ENCODE measurements around the gene RAD54L2.

RAD54L2 gene

DNA sequence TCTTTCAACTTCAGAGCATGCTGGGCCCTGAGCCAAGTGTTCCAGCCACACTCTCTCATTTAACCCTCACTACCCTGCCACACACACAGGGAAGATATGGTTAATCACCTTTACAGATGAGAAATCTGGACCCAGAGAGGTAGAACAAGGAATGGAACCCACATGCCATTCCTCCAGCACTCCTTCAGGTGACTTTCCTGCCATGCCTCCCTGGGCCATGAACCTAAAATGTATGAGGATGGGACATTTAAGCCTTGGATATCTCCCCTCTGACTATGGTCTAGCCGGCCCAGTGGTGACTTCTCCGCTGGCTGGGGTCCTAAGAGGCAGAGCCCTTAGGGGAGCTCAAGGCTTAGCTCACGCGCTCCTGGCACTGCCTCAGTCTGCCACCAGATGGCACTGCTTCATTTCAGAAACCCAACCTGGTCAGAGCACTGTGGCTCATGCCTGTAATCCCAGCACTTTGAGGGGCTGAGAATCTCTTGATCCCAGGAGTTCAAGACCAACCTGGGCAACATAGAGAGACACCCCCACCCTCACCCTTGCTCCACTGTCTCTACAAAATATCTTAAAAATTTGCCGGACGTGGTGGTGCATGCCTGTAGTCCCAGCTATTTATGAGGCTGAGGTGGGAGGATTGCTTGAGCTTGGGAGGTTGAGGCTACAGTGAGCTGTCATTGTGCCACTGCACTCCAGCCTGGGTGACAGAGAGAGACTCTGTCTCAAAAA lies 36.5 kb upstream of the RAD54L2 start:
- Histone ChIP-seq H4K8ac (ENCODE audit: low read length) (peak overlapping the region; percentile 8), H2AK5ac (ENCODE audit: low read length, severe bottlenecking) (no peak overlapping the region), H3K9ac (ENCODE audit: low read length) (peak overlapping the region; percentile 16), H3K4me2 (ENCODE audit: low read length, poor library complexity, severe bottlenecking) (no peak overlapping the region), H2AFZ (ENCODE audit: low read depth, low read length) (peak overlapping the region; percentile 55), H3K4me3 (ENCODE audit: insufficient read depth in 1 of 2, low read depth in 1 of 2, low read length in 2 of 2) (no peak overlapping the region), H2BK5ac (ENCODE audit: low read depth, low read length, poor library complexity, severe bottlenecking) (no peak overlapping the region), H2BK15ac (ENCODE audit: low read depth, poor library complexity, severe bottlenecking) (no peak overlapping the region), H3K18ac (ENCODE audit: low read depth in 1 of 2, low read length in 2 of 2) (no peak overlapping the region), H3K27me3 (ENCODE audit: control insufficient read depth in 1 of 2, insufficient read depth in 1 of 2, low read length in 2 of 2) (peaks cover 0 to 1% of the 10 kb centered on the region in 2 experiments), H3K79me1 (replicated peaks; ENCODE audit: low read length, poor library complexity, severe bottlenecking) (no peaks in the 10 kb centered on the region), H3K9me3 (ENCODE audit: control insufficient read depth, low read length) (no peaks in the 10 kb centered on the region), H2BK12ac (ENCODE audit: low read length in 2 of 2) (no peak overlapping the region), H3K4me1 (ENCODE audit: control insufficient read depth, insufficient read depth, low read depth, low read length) (peaks cover 1% of the 10 kb centered on the region), H3K14ac (ENCODE audit: low read length in 2 of 2) (no peak overlapping the region), H3K36me3 (ENCODE audit: control insufficient read depth in 1 of 2, insufficient read depth in 2 of 2, low read depth in 1 of 2, low read length in 2 of 2) (no peaks in the 10 kb centered on the region), H4K91ac (ENCODE audit: low read length) (no peak overlapping the region), H3K27ac (ENCODE audit: low read length, poor library complexity, severe bottlenecking) (no peak overlapping the region), H2BK120ac (ENCODE audit: low read depth, low read length) (no peak overlapping the region), H3K23ac (ENCODE audit: low read length in 2 of 2) (no peak overlapping the region), H3K4ac (ENCODE audit: low read depth in 1 of 2, low read length in 2 of 2) (no peak overlapping the region)
- DNase-seq, result peak; percentile 77
- 7% methylated on average over 6 of the region's 6 CpGs for WGBS

DNA sequence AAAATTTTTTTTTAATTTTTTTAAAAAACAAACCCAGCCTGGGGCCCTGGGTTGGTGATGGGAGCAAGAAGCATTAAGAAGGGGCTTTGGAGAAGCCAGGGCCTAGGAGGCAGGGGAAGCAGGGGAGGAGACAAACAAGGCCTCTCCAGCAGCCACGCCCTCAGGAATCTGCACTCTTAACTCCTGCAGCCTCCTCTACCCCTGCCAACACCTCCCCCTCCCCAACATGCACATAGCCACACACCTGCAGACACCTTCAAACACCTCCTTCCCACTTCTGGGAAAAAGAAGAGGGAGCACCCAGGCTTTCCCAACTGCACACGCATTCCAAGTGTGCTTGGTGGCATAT lies 36.0 kb upstream of the RAD54L2 start:
- Histone ChIP-seq H3K9me3 (ENCODE audit: control insufficient read depth, low read length) (no peaks in the 10 kb centered on the region), H3K36me3 (ENCODE audit: control insufficient read depth in 1 of 2, insufficient read depth in 2 of 2, low read depth in 1 of 2, low read length in 2 of 2) (no peaks in the 10 kb centered on the region), H3K4me3 (ENCODE audit: insufficient read depth in 1 of 2, low read depth in 1 of 2, low read length in 2 of 2) (no peak overlapping the region), H3K27ac (ENCODE audit: low read length, poor library complexity, severe bottlenecking) (no peak overlapping the region), H3K18ac (ENCODE audit: low read depth in 1 of 2, low read length in 2 of 2) (no peak overlapping the region), H2BK120ac (ENCODE audit: low read depth, low read length) (no peak overlapping the region), H3K4me1 (ENCODE audit: control insufficient read depth, insufficient read depth, low read depth, low read length) (peaks cover 1% of the 10 kb centered on the region), H2AK5ac (ENCODE audit: low read length, severe bottlenecking) (no peak overlapping the region), H3K9ac (ENCODE audit: low read length) (no peak overlapping the region), H3K14ac (ENCODE audit: low read length in 2 of 2) (no peak overlapping the region), H3K79me1 (replicated peaks; ENCODE audit: low read length, poor library complexity, severe bottlenecking) (no peaks in the 10 kb centered on the region), H3K27me3 (ENCODE audit: control insufficient read depth in 1 of 2, insufficient read depth in 1 of 2, low read length in 2 of 2) (peaks cover 0 to 4% of the 10 kb centered on the region in 2 experiments), H3K4ac (ENCODE audit: low read depth in 1 of 2, low read length in 2 of 2) (no peak overlapping the region), H3K4me2 (ENCODE audit: low read length, poor library complexity, severe bottlenecking) (no peak overlapping the region), H2BK15ac (ENCODE audit: low read depth, poor library complexity, severe bottlenecking) (no peak overlapping the region), H4K8ac (ENCODE audit: low read length) (no peak overlapping the region), H2AFZ (ENCODE audit: low read depth, low read length) (no peak overlapping the region), H3K23ac (ENCODE audit: low read length in 2 of 2) (no peak overlapping the region), H2BK5ac (ENCODE audit: low read depth, low read length, poor library complexity, severe bottlenecking) (no peak overlapping the region), H2BK12ac (ENCODE audit: low read length in 2 of 2) (no peak overlapping the region), H4K91ac (ENCODE audit: low read length) (peak overlapping the region; percentile 41)
- DNase-seq, result no peak
- 19% methylated on average over 2 of the region's 2 CpGs for WGBS

DNA sequence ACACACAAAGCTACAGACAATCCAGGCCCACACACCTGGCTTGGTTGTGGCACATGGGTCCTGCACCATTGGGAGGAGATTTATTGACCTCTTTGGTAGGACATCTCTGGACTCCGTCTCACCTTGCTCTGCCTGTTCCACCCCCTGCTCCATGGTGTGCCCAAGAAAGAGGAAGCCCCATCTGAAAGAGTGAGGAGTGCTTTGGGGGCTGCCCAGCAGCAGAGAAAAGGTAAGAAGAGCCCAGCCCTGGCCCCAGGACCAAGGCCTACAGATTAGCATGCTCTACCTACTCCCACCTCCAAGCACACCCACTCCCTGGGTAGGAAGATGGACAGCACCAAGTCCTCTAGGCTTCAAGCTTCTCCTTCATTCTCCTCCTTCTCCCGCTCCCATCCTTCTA lies 35.5 kb upstream of the RAD54L2 start:
- no peak overlapping the region for H3K27ac ChIP-seq (ENCODE audit: low read length, poor library complexity, severe bottlenecking)
- H2BK5ac ChIP-seq (ENCODE audit: low read depth, low read length, poor library complexity, severe bottlenecking), result no peak overlapping the region
- no peak overlapping the region for H2BK12ac ChIP-seq (ENCODE audit: low read length in 2 of 2)
- H2AFZ ChIP-seq (ENCODE audit: low read depth, low read length), result peak overlapping the region; percentile 24
- H3K9ac ChIP-seq (ENCODE audit: low read length), result no peak overlapping the region
- peaks cover 1% of the 10 kb centered on the region for H3K4me1 ChIP-seq (ENCODE audit: control insufficient read depth, insufficient read depth, low read depth, low read length)
- 82% methylated on average over 2 of the region's 2 CpGs for WGBS
- H4K91ac ChIP-seq (ENCODE audit: low read length), result peak overlapping the region; percentile 41
- no peaks in the 10 kb centered on the region for H3K36me3 ChIP-seq (ENCODE audit: control insufficient read depth in 1 of 2, insufficient read depth in 2 of 2, low read depth in 1 of 2, low read length in 2 of 2)
- no peak overlapping the region for H3K4ac ChIP-seq (ENCODE audit: low read depth in 1 of 2, low read length in 2 of 2)
- H2BK15ac ChIP-seq (ENCODE audit: low read depth, poor library complexity, severe bottlenecking), result no peak overlapping the region
- peaks cover 0 to 4% of the 10 kb centered on the region in 2 experiments for H3K27me3 ChIP-seq (ENCODE audit: control insufficient read depth in 1 of 2, insufficient read depth in 1 of 2, low read length in 2 of 2)
- H3K9me3 ChIP-seq (ENCODE audit: control insufficient read depth, low read length), result no peaks in the 10 kb centered on the region
- no peak overlapping the region for H4K8ac ChIP-seq (ENCODE audit: low read length)
- H3K4me3 ChIP-seq (ENCODE audit: insufficient read depth in 1 of 2, low read depth in 1 of 2, low read length in 2 of 2), result no peak overlapping the region
- no peak overlapping the region for H3K18ac ChIP-seq (ENCODE audit: low read depth in 1 of 2, low read length in 2 of 2)
- no peak for DNase-seq
- no peak overlapping the region for H2AK5ac ChIP-seq (ENCODE audit: low read length, severe bottlenecking)
- H3K4me2 ChIP-seq (ENCODE audit: low read length, poor library complexity, severe bottlenecking), result no peak overlapping the region
- no peaks in the 10 kb centered on the region for H3K79me1 ChIP-seq (replicated peaks; ENCODE audit: low read length, poor library complexity, severe bottlenecking)
- H3K14ac ChIP-seq (ENCODE audit: low read length in 2 of 2), result no peak overlapping the region
- H2BK120ac ChIP-seq (ENCODE audit: low read depth, low read length), result no peak overlapping the region
- H3K23ac ChIP-seq (ENCODE audit: low read length in 2 of 2), result no peak overlapping the region

DNA sequence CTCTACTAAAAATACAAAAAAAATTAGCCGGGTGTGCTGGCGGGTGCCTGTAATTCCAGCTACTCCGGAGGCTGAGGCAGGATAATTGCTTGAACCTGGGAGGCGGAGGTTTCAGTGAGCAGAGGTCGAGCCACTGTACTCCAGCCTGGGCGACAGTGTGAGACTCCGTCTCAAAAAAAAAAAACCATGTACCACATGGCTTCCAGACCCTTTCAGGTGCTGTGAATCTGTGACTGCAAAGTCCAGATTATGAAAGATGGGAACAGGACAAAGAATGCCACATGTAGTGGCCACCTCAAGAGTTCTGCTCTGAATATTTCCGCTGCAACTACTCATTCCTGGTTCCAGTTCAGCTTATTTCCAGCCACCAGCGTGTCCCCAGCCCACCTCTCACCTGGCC lies 30.3 kb upstream of the RAD54L2 start:
- H3K18ac ChIP-seq (ENCODE audit: low read depth in 1 of 2, low read length in 2 of 2), result no peak overlapping the region
- H3K27me3 ChIP-seq (ENCODE audit: control insufficient read depth in 1 of 2, insufficient read depth in 1 of 2, low read length in 2 of 2), result peaks cover 0 to 11% of the 10 kb centered on the region in 2 experiments
- no peak overlapping the region for H2BK5ac ChIP-seq (ENCODE audit: low read depth, low read length, poor library complexity, severe bottlenecking)
- H3K36me3 ChIP-seq (ENCODE audit: control insufficient read depth in 1 of 2, insufficient read depth in 2 of 2, low read depth in 1 of 2, low read length in 2 of 2), result no peaks in the 10 kb centered on the region
- no peak overlapping the region for H3K9ac ChIP-seq (ENCODE audit: low read length)
- no peak overlapping the region for H2AFZ ChIP-seq (ENCODE audit: low read depth, low read length)
- H3K27ac ChIP-seq (ENCODE audit: low read length, poor library complexity, severe bottlenecking), result no peak overlapping the region
- no peak for DNase-seq
- H3K4me3 ChIP-seq (ENCODE audit: insufficient read depth in 1 of 2, low read depth in 1 of 2, low read length in 2 of 2), result no peak overlapping the region
- no peak overlapping the region for H2AK5ac ChIP-seq (ENCODE audit: low read length, severe bottlenecking)
- no peak overlapping the region for H3K4me2 ChIP-seq (ENCODE audit: low read length, poor library complexity, severe bottlenecking)
- no peak overlapping the region for H3K23ac ChIP-seq (ENCODE audit: low read length in 2 of 2)
- H3K14ac ChIP-seq (ENCODE audit: low read length in 2 of 2), result no peak overlapping the region
- H3K79me1 ChIP-seq (replicated peaks; ENCODE audit: low read length, poor library complexity, severe bottlenecking), result no peaks in the 10 kb centered on the region
- 84% methylated on average over 9 of the region's 9 CpGs for WGBS
- no peaks in the 10 kb centered on the region for H3K9me3 ChIP-seq (ENCODE audit: control insufficient read depth, low read length)
- no peak overlapping the region for H2BK15ac ChIP-seq (ENCODE audit: low read depth, poor library complexity, severe bottlenecking)
- no peak overlapping the region for H3K4ac ChIP-seq (ENCODE audit: low read depth in 1 of 2, low read length in 2 of 2)
- H4K91ac ChIP-seq (ENCODE audit: low read length), result no peak overlapping the region
- no peak overlapping the region for H4K8ac ChIP-seq (ENCODE audit: low read length)
- no peak overlapping the region for H2BK120ac ChIP-seq (ENCODE audit: low read depth, low read length)
- no peaks in the 10 kb centered on the region for H3K4me1 ChIP-seq (ENCODE audit: control insufficient read depth, insufficient read depth, low read depth, low read length)
- no peak overlapping the region for H2BK12ac ChIP-seq (ENCODE audit: low read length in 2 of 2)
